GM21825 (cell line): ENCODE results near the gene PFAS.
"Not testable (repeated sequence)": the region's sequence is repeated elsewhere in the genome, so short reads cannot be mapped to it uniquely, and the experiment has no call there.

Experiments used
- ATAC-seq: cut with Tn5 transposase; IDR thresholded peaks from one replicate; pipeline ENCODE4 v1.9.1; 2021; ENCODE audit warnings: mild to moderate bottlenecking, moderate library complexity; ENCODE audit not compliant: unreplicated experiment

Gene PFAS

DNA sequence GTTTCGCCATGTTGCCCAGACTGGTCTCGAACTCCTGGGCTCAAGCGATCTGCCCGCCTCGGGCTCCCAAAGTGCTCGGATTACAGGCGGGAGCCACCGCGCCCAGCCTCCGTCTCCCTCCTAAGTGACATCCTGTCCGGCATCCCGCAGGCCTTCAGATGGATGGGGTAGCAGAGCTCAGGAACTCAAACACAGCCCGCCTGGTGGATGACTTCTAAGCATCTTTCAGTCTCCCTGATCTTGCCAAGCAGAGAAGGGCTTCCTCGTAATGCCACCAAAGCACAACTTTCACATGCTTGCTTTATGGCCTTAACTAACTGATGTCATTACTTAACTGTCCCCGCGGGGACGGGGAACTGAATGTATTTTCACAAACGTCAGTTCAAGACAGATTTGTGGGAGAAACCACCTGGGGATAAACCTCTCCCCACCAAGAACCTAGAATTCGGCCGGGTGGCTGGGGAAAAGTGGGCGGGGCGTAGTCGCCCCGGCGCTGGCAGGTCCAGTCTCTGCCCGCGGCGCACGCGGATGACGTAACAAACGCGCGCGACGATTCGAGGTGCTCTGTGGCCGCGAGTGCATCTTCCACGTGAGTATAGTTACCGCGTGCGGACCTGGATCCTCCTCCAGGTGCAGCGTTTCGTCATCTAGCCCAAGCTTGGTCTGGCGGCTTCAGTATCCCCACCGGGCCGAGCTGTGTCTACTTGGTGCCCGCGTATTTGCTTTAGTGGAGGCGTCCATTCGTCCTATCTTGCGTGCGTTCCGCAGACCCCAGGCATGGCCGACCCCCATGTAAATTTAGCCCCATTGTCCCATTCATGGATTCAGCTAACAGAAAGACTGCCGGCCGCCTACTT lies at the start of gene PFAS:
PFAS (plus strand) TSS at position 539 of the 857 bp plus-strand sequence. CDS start 4,649 bp downstream, outside the sequence.
- peak; percentile 42 for ATAC-seq

GRCh38 chr17:8204761-8205555 lies 44.1 kb upstream of the PFAS start:
- ATAC-seq = no peak

GRCh38 chr17:8206536-8206935 lies 42.6 kb upstream of the PFAS start:
- no peak for ATAC-seq

- peak; percentile 75 for ATAC-seq
Observed at GRCh38 chr17:8209907-8210760, 39.0 kb upstream of the PFAS start, which contains the start of gene AURKB. Gene AURKB (minus strand): TSS chr17:8210575. CDS start chr17:8210224, 351 bp downstream.

GRCh38 chr17:8210761-8211458 lies 38.2 kb upstream of the PFAS start:
- ATAC-seq = no peak

DNA sequence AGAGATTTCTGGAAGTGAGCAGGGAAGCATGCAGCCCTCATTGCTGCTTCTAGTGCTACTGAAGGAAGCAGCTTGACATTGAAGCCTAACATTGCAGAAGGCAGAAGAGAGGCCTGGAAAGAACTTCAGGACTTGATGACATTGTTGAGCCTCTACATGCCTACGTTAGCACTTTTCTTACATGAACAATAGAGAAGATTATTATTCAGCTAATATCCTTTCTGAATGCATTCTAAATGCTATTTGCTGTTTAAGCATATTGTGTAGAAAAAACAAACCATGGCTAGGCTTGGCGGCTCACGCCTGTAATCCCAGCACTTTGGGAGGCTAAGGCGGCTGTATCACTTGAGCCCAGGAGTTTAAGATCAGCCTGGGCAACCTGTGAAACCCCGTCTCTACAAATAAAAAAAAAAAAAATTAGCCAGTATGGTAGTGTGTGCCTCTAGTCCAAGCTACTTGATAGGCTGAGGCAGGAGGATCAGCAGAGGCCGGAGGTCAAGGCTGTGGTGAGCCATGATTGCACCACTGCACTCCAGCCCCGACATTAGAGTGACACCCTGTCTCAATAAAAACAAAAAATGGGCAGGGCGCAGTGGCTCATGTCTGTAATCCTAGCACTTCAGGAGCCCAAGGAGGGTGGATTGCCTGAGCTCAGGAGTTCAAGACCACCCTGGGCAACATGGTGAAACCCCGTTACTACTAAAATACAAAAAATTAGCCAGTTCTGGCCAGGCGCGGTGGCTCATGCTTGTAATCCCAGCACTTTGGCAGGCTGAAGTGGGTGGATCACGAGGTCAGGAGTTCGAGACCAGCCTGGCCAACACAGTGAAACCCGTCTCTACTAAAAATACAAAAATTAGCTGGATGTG lies 36.5 kb upstream of the PFAS start:
- no peak for ATAC-seq

- ATAC-seq = not testable (repeated sequence)
Observed at GRCh38 chr17:8214000-8214399, 35.1 kb upstream of the PFAS start.

- no peak for ATAC-seq
Observed at GRCh38 chr17:8220783-8221662, 28.1 kb upstream of the PFAS start.

- ATAC-seq = peak; percentile 43
Observed at GRCh38 chr17:8221663-8222379, 27.3 kb upstream of the PFAS start.

DNA sequence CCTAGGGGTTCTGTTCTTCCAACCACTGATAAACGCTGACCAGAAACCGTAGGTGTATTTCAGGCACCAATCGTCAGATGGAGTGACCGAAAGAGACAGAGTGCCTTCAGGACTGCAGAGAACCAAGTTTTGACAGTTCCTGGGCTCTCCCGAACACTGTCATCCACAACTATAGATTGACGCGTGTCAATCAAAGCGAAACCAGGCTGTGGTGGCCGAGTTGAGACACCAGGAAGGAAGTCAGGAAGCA lies 26.8 kb upstream of the PFAS start:
- no peak for ATAC-seq

DNA sequence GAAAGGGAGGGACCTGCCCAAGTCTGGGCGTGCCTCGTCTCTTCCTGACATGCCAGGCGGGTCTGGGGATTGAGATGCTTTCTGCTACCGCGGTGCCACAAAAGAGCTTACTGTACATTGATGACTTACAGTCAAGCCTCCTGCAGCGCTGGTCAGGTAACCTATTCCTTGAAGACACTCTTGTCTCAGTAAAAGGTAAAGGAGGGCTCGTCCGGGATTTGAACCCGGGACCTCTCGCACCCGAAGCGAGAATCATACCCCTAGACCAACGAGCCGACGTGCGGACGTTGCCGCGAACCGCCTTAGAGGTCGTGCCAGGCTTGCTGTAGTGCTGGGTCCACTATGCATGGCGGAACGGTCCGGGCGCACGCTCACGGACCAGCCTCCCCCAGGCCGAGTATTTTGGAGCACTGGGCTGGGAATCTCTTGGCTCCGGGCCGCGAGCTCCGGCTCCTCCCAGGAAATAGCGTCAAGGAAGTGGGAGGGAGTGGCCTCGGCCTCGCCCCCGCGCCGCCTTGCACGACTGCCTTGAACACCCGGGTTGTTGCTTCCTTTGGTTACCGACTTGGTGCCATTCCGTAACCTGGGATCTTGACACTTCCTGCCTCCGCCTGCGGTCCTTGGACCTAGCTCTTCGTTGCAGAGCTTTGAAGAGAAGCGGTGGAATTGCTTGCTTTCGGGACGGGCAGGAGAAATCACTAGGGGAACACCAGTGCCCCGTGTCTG lies 26.3 kb upstream of the PFAS start:
- ATAC-seq = peak; percentile 41

DNA sequence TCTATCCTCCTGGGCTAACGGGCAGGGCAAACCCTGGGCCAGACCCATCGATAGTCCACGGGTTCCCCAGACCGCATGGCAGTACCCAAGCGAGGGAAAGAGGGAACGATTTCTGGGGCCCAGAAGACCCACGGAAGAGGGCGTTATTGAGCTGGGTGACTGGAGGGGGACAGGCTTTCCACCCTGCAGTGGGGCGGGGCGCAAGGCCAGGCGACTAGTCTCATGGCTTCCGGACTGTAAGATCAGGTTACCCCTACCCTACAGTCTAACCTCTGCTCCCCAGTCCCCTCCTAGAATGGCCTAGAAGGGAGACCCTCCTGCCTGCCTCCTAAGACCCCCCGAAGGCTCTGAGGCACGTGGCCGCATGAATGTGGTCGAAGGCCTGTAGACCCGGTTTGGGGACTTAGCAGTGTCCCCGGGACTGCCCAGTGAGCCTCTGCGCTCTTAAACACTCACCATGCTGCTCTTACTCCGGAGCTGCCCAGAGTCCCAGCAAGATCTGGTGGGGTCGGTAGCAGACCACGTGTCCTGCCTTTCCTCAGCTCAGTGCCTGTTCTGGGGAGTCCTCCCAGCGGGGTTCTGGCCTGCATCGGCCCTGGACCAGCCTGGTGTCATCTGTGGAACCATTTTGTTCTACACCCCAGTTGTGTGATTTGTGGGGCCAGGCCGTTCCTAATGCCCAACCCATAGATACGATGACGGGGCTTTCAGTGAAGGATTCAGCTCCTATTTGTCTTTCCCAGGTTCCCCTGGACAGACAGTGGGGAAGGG lies 25.5 kb upstream of the PFAS start:
- ATAC-seq = no peak

- ATAC-seq = no peak
Observed at GRCh38 chr17:8224891-8225812, 23.9 kb upstream of the PFAS start.

DNA sequence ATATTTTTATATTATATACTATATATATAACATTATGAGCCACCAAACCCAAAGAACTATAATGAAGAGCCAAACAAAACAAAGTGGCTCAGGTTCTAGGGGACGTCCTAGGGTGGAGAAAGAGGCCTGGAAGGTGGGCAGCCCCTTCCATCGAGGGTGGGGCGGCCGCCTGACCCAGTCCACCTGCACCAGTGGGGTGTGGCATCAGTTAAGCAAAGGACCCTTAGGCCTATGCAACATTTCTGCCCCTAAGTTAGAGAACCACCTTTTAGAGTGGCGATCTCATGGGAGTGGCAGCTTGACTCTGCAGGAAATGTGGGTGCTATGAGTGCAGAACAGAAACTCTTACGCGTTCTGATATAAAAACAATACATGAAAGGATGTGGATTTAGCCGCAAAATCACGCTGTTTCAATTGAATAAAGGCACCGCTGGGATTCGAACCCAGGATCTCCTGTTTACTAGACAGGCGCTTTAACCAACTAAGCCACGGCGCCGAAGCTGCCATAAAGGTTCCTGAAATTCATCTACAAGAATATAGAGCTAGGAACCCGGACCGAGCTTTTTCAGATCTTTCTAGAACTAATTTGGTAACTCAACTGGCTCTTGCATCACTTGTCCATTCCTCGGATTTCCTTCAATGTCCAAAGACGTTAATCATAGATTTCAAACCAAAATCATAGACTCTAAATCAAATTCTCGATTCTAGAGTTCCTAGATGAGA lies 23.1 kb upstream of the PFAS start:
- no peak for ATAC-seq
